CD14-positive monocyte (primary cell): ENCODE measurements around the gene DDX6. TPM values are rescaled to one million over a fixed set of nuclear protein-coding genes. Genes with fewer than 3 reads are reported as not detected.

Experiments
- DNase-seq, 3 donors: peaks; one replicate each; pipeline ENCODE4 v3.0.0-alpha.2; 2011 to 2022
- H2AFZ ChIP-seq: 2 replicates; pipeline ENCODE4 v1.6.0; 2012; ENCODE audit warnings: mild to moderate bottlenecking, low read depth, low read length, inconsistent platforms; ENCODE audit not compliant: insufficient read depth, poor library complexity, severe bottlenecking
- H3K27ac ChIP-seq, 2 donors: 1 replicate in 1 of 2; 2 replicates in 1 of 2; pipeline ENCODE4 v1.5.1; 2012 to 2013; ENCODE audit warnings: low read length in 2 of 2, control low read depth in 1 of 2, inconsistent platforms in 1 of 2, low read depth in 1 of 2, mild to moderate bottlenecking in 1 of 2
- H3K27me3 ChIP-seq, 2 donors: one replicate each; pipeline versions ENCODE4 v1.6.0 to v1.6.1; 2011 to 2013; ENCODE audit warnings: low read length in 2 of 2; ENCODE audit not compliant: control insufficient read depth in 2 of 2, insufficient read depth in 2 of 2
- H3K36me3 ChIP-seq, 2 donors: replicated peaks in 1 of 2; 1 replicate in 1 of 2; 2 replicates in 1 of 2; pipeline versions ENCODE4 v1.5.1 to v1.6.1; 2012 to 2013; ENCODE audit warnings: low read length in 2 of 2, control low read depth in 1 of 2, inconsistent platforms in 1 of 2, mild to moderate bottlenecking in 1 of 2; ENCODE audit not compliant: insufficient read depth in 2 of 2, control insufficient read depth in 1 of 2
- H3K4me1 ChIP-seq, 2 donors: 1 replicate in 1 of 2; 2 replicates in 1 of 2; pipeline versions ENCODE4 v1.5.1 to v1.6.1; 2012 to 2013; ENCODE audit warnings: low read length in 2 of 2, control low read depth in 1 of 2, inconsistent platforms in 1 of 2, mild to moderate bottlenecking in 1 of 2, moderate library complexity in 1 of 2; ENCODE audit not compliant: insufficient read depth in 2 of 2, control insufficient read depth in 1 of 2
- H3K4me2 ChIP-seq: replicated peaks from 2 replicates; pipeline ENCODE3; 2012; ENCODE audit warnings: low read length, moderate library complexity, mild to moderate bottlenecking; ENCODE audit not compliant: poor library complexity, severe bottlenecking; ENCODE audit errors: extremely low read depth
- H3K4me3 ChIP-seq, 3 experiments: fragments of 200-600 bp in 1 of 3; sonication (generic) in 1 of 3; replicated peaks in 1 of 3; 1 replicate in 2 of 3; 2 replicates in 1 of 3; pipeline ENCODE4 v1.5.1; 2011 to 2013; ENCODE audit warnings: low read length in 3 of 3, mild to moderate bottlenecking in 3 of 3, control low read depth in 2 of 3, low read depth in 2 of 3, inconsistent platforms in 1 of 3, moderate library complexity in 1 of 3
- H3K79me2 ChIP-seq: 2 replicates; pipeline ENCODE4 v1.6.0; 2012; ENCODE audit warnings: mild to moderate bottlenecking, control low read depth, inconsistent platforms, low read length, moderate library complexity; ENCODE audit not compliant: insufficient read depth
- H3K9ac ChIP-seq: 2 replicates; pipeline ENCODE4 v1.6.0; 2017; ENCODE audit warnings: low read length, mild to moderate bottlenecking; ENCODE audit not compliant: insufficient read depth, poor library complexity, severe bottlenecking
- H3K9me3 ChIP-seq, 2 donors: replicated peaks in 1 of 2; 1 replicate in 1 of 2; 2 replicates in 1 of 2; pipeline versions ENCODE4 v1.5.1 to v1.6.1; 2012 to 2013; ENCODE audit warnings: low read length in 2 of 2, control low read depth in 1 of 2; ENCODE audit not compliant: control insufficient read depth in 1 of 2, insufficient read depth in 1 of 2
- H4K20me1 ChIP-seq: 2 replicates; pipeline ENCODE4 v1.6.0; 2012; ENCODE audit warnings: mild to moderate bottlenecking, low read length, control low read depth, moderate library complexity; ENCODE audit not compliant: insufficient read depth
- H3K27ac Mint-ChIP-seq, 7 donors: one replicate each; pipeline ENCODE4 v1.8.0; 2020; ENCODE audit warnings: mild to moderate bottlenecking in 7 of 7, mixed read lengths in 7 of 7, moderate library complexity in 6 of 7, inconsistent platforms in 2 of 7
- H3K27me3 Mint-ChIP-seq, 3 donors: one replicate each; pipeline ENCODE4 v1.8.0; 2021 to 2022; ENCODE audit warnings: low read depth in 3 of 3, mild to moderate bottlenecking in 3 of 3, mixed read lengths in 3 of 3, moderate library complexity in 3 of 3, inconsistent platforms in 1 of 3
- H3K36me3 Mint-ChIP-seq, 2 donors: one replicate each; pipeline ENCODE4 v1.8.0; 2020; ENCODE audit warnings: mixed read lengths in 2 of 2, inconsistent platforms in 1 of 2, mild to moderate bottlenecking in 1 of 2
- H3K4me1 Mint-ChIP-seq: one replicate; pipeline ENCODE4 v1.8.0; 2020; ENCODE audit warnings: mild to moderate bottlenecking, mixed read lengths
- H3K4me3 Mint-ChIP-seq, 2 donors: one replicate each; pipeline ENCODE4 v1.8.0; 2020; ENCODE audit warnings: mild to moderate bottlenecking in 2 of 2, mixed read lengths in 2 of 2, moderate library complexity in 1 of 2
- H3K9me3 Mint-ChIP-seq, 7 donors: one replicate each; pipeline ENCODE4 v1.8.0; 2020 to 2022; ENCODE audit warnings: mixed read lengths in 7 of 7, mild to moderate bottlenecking in 6 of 7, moderate library complexity in 6 of 7, inconsistent platforms in 2 of 7
- CTCF ChIP-seq: fragments of 200-600 bp; IDR thresholded peaks from one replicate; pipeline ENCODE4 v1.8.0; 2022; ENCODE audit warnings: antibody characterized with exemption, mild to moderate bottlenecking
- WGBS: methylation state at CpG from one replicate; pipeline ENCODE4 v1.1.5; 2013; ENCODE audit warnings: missing lambda C conversion rate; ENCODE audit not compliant: insufficient coverage; 5-methylcytosine and 5-hydroxymethylcytosine counted together
- intact Hi-C, 2 donors: fragments of 100-400 bp; cut with micrococcal nuclease; formaldehyde crosslinking; loops; one replicate each; pipeline versions ENCODE4 v1.15.0 to v1.15.1; 2023
- polyA plus RNA-seq, 3 donors: library from polyadenylated mRNA; depleted of rRNA in 1 of 3; unstranded in 2 of 3; stranded (reverse) in 1 of 3; fragments of 300-500 nt in 2 of 3; fragments of >200 nt in 1 of 3; fragmentation: Illumina TruSeq in 2 of 3; gene quantifications; 1 replicate in 2 of 3; 2 replicates in 1 of 3; pipeline ENCODE4 v1.2.3, GENCODE V29; 2012 to 2021

Gene DDX6
- polyA plus RNA-seq, 3 donors, result 17.8 to 31.9 (median 28.0) TPM

- H3K4me3 ChIP-seq, result peak overlapping the region; percentile 89 to 99 (median 96)
- no peaks in the 10 kb centered on the region for H3K9me3 ChIP-seq
- peak overlapping the region; percentile 94 for H3K4me2 ChIP-seq
- H3K79me2 ChIP-seq, result peaks cover 76% of the 10 kb centered on the region
- H3K27ac ChIP-seq, result peak overlapping the region; percentile 98 to 99
- WGBS, result 4% methylated on average over 8 of the region's 18 CpGs
- no peaks in the 10 kb centered on the region for H3K27me3 ChIP-seq
- H3K4me3 Mint-ChIP-seq, result peak overlapping the region; percentile 97 to 99
- H3K36me3 ChIP-seq, result peaks cover 10 to 16% of the 10 kb centered on the region in 2 donors
- peak overlapping the region; percentile 90 to 99 (median 99) for H3K27ac Mint-ChIP-seq
- H3K9ac ChIP-seq, result peak overlapping the region; percentile 98
- no peak for TF ChIP-seq CTCF
- H3K27me3 Mint-ChIP-seq, result peaks cover 0 to 4% (median 2%) of the 10 kb centered on the region in 3 donors
- DNase-seq, result peak in 2 of 3 donors; percentile 13 to 38
- H4K20me1 ChIP-seq, result peaks cover 53% of the 10 kb centered on the region
- peaks cover 24 to 55% of the 10 kb centered on the region in 2 donors for H3K4me1 ChIP-seq
- H3K36me3 Mint-ChIP-seq, result peaks cover 8 to 16% of the 10 kb centered on the region in 2 donors
- intact Hi-C loops, result loop anchor here in 1 of 2 donors (5.0 to 10.0 kb wide), 2 partner anchors 85 to 138 kb away; partner anchors contain the start of gene BCL9L
- H2AFZ ChIP-seq, result peak overlapping the region; percentile 85
- H3K9me3 Mint-ChIP-seq, result peaks cover 0 to 1% (median 0%) of the 10 kb centered on the region in 7 donors
- H3K4me1 Mint-ChIP-seq, result peaks cover 39% of the 10 kb centered on the region
Observed at GRCh38 chr11:118789501-118790356, 1.2 kb downstream of the DDX6 start.

GRCh38 chr11:118786657-118787056 is 4.3 kb downstream of the DDX6 start:
- no peak for DNase-seq
- no CpG with 5 or more reads among the region's 2 CpGs for WGBS
- Mint-ChIP-seq H3K27ac (peak overlapping the region in 4 of 7 donors; percentile 19 to 70 (median 42)), H3K36me3 (peaks cover 22 to 42% of the 10 kb centered on the region in 2 donors), H3K27me3 (peaks cover 0 to 2% (median 2%) of the 10 kb centered on the region in 3 donors), H3K9me3 (peaks cover 0 to 2% (median 0%) of the 10 kb centered on the region in 7 donors), H3K4me3 (no peak overlapping the region), H3K4me1 (peaks cover 27% of the 10 kb centered on the region)
- H3K27ac ChIP-seq, result peak overlapping the region in 1 of 2 donors; percentile 45
- H3K9ac ChIP-seq, result no peak overlapping the region
- peaks cover 83% of the 10 kb centered on the region for H4K20me1 ChIP-seq
- intact Hi-C loops, result no loop called here
- H3K27me3 ChIP-seq, result no peaks in the 10 kb centered on the region
- H3K36me3 ChIP-seq, result peaks cover 29 to 43% of the 10 kb centered on the region in 2 donors
- H3K9me3 ChIP-seq, result no peaks in the 10 kb centered on the region
- peaks cover 100% of the 10 kb centered on the region for H3K79me2 ChIP-seq
- H3K4me2 ChIP-seq, result no peak overlapping the region
- H3K4me1 ChIP-seq, result peaks cover 16 to 38% of the 10 kb centered on the region in 2 donors
- no peak overlapping the region for H2AFZ ChIP-seq
- H3K4me3 ChIP-seq, result no peak overlapping the region
- TF ChIP-seq CTCF, result no peak
